ENCODE measurements around the gene RXFP1.

DNA sequence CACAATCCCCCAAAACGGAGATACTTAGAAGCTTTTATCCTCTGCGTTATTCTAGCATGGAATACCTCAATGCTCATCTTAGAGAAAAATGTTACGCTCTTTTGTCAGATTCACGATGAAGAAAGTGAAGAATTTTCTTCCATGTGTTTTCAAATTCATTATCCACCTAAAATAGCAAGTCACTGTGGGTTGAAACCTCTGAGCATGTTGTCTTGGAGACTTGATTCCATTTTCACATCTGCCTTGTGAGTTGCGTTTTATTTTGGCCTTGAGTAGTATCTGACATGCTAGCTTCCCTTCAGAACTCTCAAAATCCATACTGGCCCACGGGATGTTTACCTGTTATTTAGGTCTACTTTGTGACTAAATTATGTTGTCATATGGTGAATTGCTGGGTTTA, 83.7 kb downstream of the RXFP1 start:
- TF ChIP-seq, protein P1, sequence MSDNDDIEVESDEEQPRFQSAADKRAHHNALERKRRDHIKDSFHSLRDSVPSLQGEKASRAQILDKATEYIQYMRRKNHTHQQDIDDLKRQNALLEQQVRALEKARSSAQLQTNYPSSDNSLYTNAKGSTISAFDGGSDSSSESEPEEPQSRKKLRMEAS (IDR thresholded peaks at IDR 0.05): no peak
- TF ChIP-seq CEBPB (IDR thresholded peaks at IDR 0.05) (no peak), TAF1 (IDR thresholded peaks at IDR 0.05; ENCODE audit: low read depth) (no peak), YY1 (IDR thresholded peaks at IDR 0.05; ENCODE audit: low read depth) (no peak), TEAD4 (IDR thresholded peaks at IDR 0.05) (no peak), EP300 (IDR thresholded peaks at IDR 0.05; ENCODE audit: borderline replicate concordance) (no peak), CREB1 (IDR thresholded peaks at IDR 0.05; ENCODE audit: low read depth) (no peak), EGR1 (IDR thresholded peaks at IDR 0.05) (no peak)

Data from Ishikawa (cell line).